Stimulated activated CD8-positive, alpha-beta memory T cell treated with anti-CD3 and anti-CD28 coated beads, Interleukin-15, amount 100 ng/mL, for 1 hour (primary cell): ENCODE data around the gene ANGPTL2.

Experiments
- DNase-seq: peaks from one replicate; pipeline ENCODE4 v3.0.0-alpha.2; 2020; ENCODE audit warnings: low read depth

The ANGPTL2 gene

DNA sequence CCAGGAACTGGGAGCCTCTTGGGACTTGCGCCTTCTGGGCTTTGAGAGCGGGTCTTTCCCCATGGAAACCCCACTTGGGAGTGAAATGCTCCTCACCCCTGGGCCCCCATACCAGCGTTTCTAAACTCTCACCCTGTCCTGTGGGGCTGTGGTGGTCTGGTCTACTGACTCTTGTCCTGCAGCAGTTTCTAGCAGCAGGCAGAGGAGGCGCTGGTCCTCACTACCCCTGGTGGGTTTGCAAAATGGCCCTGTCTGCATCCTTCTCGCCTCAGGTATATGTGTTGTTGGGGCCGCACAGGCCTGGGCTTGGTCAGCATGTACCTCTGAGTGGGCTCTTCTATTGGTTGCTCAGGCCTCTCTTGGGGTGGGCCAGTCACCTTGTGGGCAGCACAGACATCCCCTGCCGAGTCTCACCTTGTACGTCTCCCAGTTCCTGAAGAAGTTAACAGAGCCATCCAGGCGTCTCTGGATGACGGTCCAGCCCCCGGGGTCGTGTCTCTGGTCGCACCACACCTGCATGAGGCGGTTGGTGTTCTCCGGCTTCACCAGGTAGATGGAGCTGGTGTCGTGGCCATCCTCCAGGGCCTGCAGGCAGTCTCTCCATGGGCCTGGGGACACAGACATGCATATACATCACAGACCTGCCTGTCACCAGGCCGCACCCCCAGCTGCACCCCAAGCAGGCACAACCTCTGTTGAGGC is 29.0 kb downstream of the ANGPTL2 start:
- DNase-seq = no peak

DNA sequence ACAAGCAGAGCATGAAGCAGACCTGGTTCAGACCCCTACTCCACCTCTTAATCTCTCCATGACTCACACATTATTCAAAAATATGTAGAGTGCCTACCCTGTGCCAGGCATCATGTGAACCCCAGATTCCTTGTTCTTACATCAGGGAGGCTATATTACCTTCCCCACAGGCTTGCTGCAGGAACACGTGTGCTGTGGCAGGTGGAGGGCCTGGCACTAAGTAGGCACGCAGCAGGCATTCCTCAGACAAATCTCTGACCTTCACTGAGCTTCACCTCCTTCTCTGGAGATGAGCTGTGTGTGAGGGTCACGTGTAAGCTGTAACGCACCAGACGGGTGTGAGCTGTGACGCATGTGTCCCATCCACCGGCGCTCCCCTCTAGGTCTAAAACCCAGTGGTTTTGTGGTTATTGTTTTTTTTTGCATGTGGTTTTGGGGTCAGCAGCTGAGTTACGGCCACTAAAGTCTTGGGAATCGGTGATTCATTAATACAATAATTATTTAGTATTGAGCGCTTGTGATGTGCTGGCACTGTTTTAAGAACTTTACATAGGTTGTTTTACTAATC is 30.3 kb downstream of the ANGPTL2 start:
- no peak for DNase-seq

DNA sequence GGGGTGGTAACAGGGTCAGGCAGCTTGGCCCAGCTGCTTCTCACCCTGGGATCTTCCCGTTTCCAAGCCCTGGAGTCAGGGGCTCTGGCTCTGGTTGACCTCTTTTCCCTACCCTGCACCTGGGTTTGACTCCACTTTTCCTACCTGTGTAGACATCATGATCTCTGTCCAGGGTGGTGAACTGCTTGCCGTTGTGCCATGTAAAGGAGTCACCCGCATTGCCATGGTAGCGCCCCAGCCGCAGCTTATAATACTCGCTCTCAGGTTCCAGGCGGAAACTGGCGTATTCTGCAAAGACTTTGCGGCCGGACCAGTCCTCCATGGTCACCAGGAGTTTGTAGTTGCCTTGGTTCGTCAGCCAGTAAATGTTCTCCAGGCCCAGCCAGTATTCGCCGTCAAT is 30.9 kb downstream of the ANGPTL2 start:
- DNase-seq = no peak

DNA sequence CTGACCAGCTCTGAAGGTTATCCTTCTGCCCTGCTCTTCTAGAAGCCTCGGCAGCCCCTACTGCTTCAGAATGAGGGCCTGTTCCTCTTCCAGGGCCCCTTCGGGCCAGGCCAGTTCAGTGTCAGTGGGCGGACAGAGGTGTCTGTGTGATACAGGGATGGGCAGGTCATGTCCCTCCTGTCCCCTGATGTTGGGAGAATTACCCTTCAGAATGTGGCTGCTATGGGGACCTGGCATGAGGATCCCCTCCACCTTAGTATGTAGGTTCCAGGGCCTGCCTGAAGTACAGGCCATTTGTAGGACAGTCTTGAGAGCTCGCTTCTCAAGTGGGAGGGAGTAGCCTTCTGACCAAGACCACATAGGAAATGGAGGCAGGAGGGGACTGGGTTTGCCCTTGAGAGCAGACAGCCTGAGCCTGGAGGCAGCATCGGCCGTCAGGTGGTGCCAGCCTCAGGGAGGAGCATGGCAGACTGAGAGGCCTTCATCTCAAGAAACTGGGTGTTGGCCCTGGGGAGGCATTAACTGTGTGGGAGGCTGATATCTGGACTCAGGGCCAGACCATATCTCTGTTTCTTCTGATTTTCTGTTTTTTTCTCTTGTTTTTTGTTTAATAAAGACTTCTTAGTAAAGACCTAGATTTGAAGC is 32.0 kb downstream of the ANGPTL2 start:
- no peak for DNase-seq

DNA sequence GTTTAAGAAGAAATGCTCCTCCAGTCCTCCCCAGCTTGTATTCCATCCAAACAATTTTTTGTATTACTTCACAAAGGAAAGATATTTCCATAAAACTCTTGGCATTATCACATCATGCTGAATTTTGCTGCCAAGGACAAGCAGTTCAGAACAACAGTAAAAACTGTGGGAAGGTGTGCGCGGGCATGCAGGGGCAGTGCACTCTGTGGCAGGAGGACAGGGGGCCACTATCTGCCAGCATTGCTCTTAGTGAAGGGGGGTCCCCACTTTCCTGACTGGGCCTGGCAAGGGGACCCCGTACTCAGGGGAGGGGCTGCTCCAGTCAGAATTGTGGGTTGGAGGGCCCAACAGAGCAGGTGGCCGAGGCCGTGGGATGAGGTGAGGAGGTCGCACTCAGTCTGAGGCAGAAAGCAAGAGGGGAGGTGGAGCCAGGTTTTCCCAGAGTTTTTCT is 32.8 kb downstream of the ANGPTL2 start:
- no peak for DNase-seq

DNA sequence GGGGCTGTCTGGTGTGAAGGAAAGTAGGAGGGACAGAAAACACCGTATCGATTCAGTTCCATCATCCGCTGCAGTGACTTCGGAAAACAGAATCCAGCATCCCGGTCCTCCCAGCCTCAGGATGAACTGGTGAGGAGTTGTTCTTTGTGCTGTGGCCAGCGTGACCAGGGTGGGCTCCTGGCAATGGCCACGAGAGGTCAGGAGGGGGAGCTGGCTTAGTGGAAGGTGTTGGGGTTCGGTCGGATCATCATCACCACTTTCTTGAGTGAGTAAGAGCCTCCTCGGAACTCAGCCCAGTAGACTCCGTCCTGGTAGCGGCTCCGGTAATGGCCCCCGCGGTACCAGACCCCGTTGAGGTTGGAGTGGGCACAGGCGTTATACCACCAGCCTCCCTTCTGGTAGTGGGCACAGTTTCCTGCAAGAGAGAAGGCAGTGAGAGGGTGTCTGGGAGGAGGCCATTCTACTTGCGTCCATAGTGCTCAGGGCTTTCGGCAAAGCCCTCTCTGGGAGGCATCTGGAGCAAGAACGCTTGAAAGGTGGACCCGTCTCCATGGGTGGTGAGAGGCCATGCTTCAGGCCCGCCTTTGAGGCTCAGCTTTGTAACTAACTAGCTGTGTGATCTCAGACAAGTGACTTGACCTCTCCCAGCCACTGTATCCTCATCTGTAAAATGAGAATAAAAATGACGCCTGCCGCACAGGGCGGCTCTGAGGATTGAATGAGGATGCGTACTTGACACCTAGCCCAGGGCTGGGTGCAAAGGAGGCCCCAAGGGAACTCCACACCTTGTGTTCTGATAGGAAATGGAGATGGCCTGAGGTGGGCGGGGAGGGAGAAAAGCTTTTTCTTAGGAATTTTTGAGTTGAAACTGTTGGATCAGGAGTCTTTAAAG is 33.5 kb downstream of the ANGPTL2 start:
- DNase-seq = no peak

DNA sequence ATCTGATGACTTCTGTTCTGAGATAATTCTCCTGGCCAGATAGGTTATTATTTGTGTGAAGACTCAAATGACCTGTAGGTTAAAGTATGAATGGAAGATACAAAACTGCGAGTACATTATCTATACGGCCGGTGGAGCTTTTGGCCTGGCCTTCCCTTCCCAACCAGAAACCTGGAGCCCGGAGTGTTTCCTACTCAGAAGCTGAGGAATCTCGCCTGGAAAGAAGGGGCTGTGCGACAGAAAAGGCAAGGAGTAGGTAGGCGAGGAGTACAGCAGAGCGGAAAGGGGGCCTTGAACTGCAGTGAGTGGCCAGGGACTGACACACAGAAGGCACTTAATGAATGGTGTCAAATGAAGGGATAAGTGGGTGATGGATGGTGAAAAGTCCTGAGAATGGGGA is 34.6 kb downstream of the ANGPTL2 start:
- DNase-seq = no peak

DNA sequence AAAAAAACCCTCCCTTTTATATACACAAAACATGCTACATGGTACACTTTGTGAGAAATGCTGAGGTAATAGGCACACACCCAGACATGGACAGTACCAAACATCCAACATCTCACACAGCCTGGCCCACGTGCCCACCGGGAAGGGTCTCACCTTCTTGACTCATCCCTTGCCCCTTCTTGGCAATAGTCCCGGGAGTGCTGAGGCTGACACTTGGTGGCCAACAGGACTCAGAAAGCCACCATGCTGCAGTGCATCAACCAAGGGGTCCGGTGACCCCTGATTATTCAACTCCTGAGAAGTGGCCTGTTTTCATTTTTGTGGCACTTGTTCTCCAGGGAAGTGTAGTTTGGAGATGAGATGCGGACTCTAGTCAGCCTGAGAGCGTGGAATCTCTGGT is 35.0 kb downstream of the ANGPTL2 start:
- DNase-seq = no peak

DNA sequence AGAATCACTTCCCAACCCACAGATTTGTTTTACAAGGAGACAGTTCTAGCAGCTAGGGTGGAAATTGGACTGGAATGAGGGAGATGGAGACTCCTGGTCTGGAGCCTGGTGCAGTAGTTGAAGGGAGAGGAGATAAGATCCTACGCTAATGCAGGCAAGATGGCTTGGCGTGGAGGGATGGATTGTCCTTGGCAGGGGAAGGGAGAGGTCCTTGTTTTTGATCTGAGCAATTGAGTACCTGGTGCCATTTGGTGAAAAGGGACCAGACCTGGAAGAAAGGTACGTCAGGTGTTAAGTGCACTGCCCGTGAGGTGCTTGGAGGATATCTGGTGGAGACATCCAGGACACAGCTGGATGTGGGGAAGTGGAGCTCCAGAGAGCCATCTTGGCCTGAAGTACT is 35.7 kb downstream of the ANGPTL2 start:
- DNase-seq = no peak

DNA sequence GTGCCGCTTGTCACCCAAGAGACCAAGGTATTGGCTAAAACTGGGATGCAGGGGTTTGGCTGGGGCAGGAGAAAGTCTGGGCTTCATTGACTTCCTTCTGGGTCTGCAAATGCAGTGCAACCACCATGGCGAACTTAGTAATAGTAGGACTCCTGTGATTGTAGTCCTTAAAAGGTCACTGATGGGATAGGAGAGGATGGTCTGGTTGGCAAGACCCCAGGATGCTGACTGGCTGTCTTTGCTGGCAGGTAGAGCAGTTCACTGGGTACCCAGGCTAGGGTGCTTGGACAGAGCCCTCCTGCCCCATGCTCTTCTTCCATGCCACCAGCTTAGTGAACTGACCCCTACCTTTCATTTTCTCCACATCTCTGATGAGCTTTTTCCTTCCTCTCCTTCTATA is 37.2 kb downstream of the ANGPTL2 start:
- no peak for DNase-seq

DNA sequence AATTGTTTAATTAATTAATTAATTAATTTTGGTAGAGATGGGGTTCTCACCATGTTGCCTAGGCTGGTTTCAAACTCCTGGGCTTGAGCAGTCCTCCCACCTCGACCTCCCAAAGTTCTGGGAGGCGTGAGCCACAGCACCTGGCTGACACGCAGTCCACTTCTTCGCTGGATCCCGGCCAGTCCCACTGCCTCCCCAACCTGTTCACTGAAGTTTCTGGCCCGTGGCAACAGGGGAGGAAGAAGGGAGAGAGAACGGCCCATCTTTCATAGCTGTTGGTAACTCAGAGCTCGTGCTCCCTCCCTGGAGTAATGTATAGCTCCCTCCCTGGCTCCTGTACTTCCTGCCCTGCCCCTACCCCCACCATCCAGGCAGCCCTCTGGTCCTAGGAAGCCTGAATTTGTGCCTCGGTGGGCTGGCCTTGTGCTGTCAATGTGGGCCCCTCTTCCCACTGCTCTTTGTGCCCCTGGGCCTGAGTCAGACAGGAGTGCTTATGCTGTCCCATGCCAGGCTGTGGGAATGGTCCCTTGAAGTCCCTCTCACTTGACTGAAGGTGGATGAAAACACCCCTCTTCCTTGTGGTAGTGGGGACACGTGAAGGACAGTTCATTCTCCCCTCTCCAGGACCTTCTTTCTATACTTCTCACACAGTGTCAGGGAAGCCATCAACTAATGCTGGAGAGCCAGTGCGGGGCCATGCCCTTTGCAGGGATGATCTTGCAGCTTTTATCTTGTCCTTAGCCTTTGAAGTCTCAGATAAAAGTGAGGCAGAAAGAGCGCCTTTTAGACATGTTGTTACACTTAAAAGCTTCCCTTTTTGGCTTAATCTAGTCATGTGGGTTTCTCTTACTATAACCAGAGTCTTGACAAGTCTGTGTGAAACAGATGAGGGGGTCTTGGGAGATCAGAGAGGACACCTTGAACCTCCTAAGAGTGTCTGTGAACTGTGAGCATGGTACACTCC is 38.1 kb downstream of the ANGPTL2 start:
- no peak for DNase-seq

DNA sequence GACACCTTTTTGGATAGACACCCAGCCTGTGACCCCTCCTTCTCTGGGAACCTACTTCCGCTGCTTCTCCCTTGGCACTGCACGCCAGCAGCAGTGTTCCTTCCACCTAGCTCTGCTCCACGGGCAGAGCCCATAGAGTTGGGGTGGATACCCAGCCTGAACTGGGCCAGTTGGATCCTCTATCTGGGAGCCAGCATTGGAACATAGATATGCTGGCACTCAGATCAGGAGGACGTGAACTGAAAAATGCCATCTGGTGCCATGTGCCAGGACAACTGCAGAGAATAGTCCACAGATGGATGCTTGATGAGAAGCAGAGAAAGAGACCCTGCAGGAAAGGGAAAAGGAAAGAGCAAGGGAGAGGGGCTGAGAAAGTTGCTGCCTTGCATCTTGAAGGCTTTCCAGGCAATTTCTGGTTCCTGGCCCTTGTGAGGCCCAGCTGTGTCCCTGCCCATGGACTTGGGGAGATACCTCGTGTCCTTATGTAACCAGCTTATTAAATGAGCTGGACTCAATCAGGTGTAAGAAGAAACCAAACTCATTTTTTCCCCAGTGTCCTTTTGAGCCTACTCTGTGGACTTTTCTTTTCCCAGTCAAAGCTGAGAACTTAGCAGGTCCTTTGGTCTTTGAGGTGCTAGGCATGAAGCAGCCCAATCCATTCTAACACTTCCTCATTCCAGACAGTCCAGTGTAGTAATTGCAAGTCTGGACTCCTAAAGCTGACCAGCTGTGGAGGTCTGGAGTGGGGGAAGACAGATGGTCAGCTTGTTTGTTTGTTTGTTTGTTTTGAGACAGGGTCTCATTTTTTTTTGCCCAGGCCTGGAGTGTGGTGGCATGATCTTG is 39.1 kb downstream of the ANGPTL2 start:
- no peak for DNase-seq

DNA sequence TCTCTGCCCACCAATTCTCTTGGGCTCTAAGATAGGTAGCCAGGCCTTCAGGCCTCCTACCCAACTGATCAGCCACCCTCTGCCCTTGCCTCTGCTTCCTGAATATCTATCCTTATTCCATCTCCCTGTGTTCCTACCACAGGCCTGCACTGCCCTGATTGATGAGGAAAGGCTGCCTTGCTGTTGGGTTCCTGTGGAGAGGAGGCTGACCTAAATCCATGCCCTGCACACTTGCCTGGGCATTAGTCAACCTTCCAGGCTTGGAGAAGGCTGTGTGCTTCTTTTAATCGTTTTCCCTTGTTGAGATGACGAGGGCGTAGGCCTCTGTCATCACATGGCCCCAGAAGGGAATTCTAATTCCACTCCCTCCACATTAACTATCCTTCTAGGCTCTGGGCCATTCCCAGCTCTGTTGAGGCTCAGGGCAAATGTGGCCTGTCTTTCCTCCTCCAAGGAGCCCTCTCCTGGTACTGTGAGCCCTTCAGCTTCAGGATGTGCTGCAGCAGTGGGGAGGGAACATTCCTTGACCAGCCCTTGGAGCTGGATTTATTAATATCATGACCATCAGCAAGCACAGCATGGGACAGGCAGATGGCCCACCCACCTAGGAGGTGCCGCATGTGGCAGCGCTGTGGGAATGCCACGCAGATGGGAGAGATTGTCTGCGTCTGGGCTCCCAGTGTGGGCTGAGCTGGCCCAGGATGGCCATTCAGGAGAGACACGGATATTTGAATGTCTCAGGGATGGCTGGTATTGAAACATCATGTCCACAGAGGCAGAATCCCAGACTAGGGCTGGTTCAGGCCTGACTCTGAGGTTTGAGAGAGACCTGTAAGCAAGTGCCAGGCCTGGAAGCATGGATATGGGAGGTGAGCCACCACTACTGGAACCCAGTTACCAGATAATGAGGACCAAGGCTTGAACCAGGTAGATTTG is 40.9 kb downstream of the ANGPTL2 start:
- no peak for DNase-seq

DNA sequence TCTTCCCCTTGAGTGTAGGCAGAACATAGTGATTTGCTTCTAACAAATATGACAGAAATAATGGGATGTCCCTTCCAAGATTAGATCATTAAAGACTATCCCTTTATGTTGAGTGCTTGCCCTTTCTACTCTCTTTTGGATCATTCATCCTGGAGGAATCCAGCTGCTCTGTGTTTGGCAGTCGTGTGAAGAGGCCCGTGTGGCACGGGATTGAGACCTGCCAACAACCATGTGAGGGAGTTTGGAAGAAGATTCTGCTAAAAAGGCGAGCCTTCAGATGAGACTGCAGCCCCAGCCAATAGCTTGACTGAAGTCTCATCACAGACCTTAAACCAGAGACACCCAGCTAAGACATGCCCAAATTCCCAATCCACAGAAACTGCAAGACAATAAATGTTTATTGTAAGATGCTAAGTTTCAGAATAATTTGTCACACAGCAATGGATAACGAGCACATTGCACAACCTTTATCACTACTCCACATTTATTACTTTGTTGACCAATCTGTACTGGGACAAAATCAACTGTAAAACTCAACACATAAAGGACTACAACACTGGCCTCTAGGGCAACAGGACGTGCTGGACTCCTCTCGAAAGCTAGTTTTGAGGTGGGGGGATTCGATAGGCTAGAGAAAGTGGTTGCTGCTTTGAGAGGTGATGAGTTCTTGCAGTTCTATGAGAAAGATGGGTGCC is 42.8 kb downstream of the ANGPTL2 start:
- no peak for DNase-seq

DNA sequence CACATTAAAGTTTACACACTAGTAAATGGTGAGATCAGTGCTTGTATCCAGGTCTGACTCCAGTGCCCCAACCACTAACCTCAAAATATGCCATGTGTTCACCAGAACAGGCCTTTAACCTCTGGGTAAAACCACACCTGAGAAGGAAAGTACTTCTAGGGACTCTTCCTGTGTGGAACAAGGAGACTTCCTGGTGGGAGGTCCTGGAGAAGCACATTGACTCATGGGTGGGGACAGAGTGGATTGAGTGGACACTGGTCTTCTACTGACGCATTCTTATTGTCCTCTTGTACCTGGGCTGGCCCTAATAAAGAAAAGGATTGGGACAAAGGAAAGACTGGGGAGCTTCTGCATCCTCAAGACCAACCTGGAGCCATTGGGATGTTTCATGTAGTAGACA is 43.4 kb downstream of the ANGPTL2 start:
- no peak for DNase-seq

DNA sequence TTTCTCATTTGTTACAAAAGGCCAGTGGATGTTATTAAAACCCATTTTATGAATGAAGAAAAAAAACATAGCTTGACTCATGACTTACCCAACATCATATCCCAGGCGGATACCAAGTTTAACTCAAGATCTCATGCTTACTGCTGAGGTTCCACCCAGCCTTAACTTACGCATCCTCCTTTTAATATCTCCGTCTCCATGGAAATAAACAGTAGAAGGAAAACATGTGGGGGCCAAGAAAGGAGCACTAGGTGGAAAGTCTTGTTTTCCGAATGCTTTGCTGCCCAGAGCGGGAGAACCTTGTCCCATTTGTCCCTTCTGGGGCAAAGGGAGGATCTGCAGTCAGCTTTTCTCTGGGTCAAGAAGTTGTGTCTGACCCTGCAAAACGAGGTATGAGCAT is 44.1 kb downstream of the ANGPTL2 start:
- no peak for DNase-seq

DNA sequence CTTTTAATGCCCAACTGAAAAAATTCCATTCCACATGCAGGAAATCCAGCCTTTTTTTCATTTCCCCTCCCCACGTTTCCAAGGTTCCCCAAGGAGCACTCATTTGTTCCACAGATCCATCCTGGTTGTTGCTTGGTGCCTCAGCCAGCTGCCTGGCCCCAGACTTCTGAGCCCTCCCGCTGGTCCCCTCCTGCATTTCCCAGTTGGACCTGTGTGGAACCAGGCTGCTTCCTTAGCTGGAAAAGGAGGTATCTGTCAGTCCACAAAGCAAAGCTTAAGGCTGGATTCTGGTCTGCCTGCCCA is 44.8 kb downstream of the ANGPTL2 start:
- no peak for DNase-seq

DNA sequence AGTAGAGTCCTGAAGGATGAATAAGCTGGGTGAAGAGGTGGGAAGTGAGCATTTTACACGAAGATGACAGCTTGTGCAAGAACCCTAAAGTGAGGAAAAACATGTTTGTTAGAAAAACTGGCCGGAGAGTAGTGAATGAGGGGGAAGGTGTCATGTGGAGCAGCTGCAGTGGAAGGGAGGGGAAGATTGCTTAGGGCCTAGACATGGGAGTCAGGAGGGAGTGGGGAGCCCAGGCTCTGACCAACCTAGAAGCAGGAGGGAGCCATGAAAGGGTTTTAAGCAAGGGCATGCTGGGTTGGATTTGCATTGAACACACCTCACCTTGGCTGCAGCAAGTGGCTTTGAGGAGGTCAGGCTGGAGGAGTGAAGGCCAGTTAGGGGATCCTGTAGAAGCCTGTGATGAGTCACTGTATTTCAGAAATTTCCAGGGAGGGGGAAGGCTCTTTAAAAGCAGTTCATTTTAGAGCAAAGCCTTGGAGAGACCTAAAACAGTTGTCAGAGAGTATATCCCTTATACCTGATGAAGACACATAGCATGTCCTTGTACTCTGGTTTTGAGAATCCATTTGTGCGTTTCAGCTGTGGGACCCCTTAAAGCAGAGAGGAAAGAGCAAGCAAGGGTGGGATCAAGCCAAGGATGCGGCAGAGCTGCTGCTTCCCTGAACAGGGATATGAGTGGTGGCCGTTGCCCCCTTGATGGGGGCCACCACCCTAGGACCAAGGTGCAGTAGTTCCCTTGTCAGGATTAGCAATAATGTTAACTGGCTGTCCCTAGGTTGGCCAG is 45.4 kb downstream of the ANGPTL2 start:
- DNase-seq = no peak
